Panc1 (cell line): ENCODE results near the gene RAC2. TPM values are rescaled to one million over a fixed set of nuclear protein-coding genes. Genes with fewer than 3 reads are reported as not detected.

Source experiments
- ATAC-seq: fragments of 200-7000 bp; cut with Tn5 transposase; 2 replicates; pipeline ENCODE4 v1.9.1; 2020; ENCODE audit warnings: mild to moderate bottlenecking, moderate library complexity
- BruUV-seq: library from RNA; stranded (reverse); fragments of 400-500 nt; replicated peaks from 2 replicates; lab custom pipeline; 2021; lab: Mats Ljungman, UMichigan
- CTCF ChIA-PET: fragments of 300-600 bp; sonication (Branson Sonifier 250); formaldehyde crosslinking; loops from one replicate; lab custom pipeline; 2022; ENCODE audit warnings: antibody characterized with exemption; lab: Charles Lee
- POLR2A ChIA-PET: fragments of 300-600 bp; sonication (Branson Sonifier 250); formaldehyde crosslinking; loops from one replicate; lab custom pipeline; 2022; ENCODE audit warnings: antibody characterized with exemption; lab: Charles Lee
- DNase-seq: peaks from one replicate; pipeline ENCODE4 v3.0.0-alpha.2; 2010; ENCODE audit warnings: low read depth, low spot score
- H3K27ac ChIP-seq: 2 replicates; pipeline ENCODE4 v1.5.1; 2011; ENCODE audit warnings: mild to moderate bottlenecking, low read length, inconsistent platforms
- H3K27me3 ChIP-seq: fragments of 200-500 bp; sonication (Bioruptor generic); 2 replicates; pipeline ENCODE4 v1.6.0; 2014; ENCODE audit warnings: low read length, inconsistent platforms; ENCODE audit not compliant: control insufficient read depth, insufficient read depth
- H3K36me3 ChIP-seq: fragments of 200-500 bp; sonication (Bioruptor generic); 2 replicates; pipeline ENCODE4 v1.5.1; 2014; ENCODE audit warnings: inconsistent platforms, mild to moderate bottlenecking, low read length, moderate library complexity; ENCODE audit not compliant: control insufficient read depth, insufficient read depth
- H3K4me1 ChIP-seq: 2 replicates; pipeline ENCODE4 v1.5.1; 2011; ENCODE audit warnings: inconsistent platforms, mild to moderate bottlenecking, low read length, moderate library complexity; ENCODE audit not compliant: control insufficient read depth, insufficient read depth
- H3K4me3 ChIP-seq, 2 experiments: 2 replicates each; pipeline ENCODE4 v1.5.1; 2011 to 2012; ENCODE audit warnings: low read depth in 2 of 2, low read length in 2 of 2, mild to moderate bottlenecking in 2 of 2, inconsistent platforms in 1 of 2, moderate library complexity in 1 of 2
- H3K9me3 ChIP-seq: fragments of 200-500 bp; sonication (Bioruptor generic); 2 replicates; pipeline ENCODE4 v1.5.1; 2014; ENCODE audit warnings: low read depth, mild to moderate bottlenecking, inconsistent platforms, low read length, moderate library complexity; ENCODE audit not compliant: control insufficient read depth, insufficient read depth
- CTCF ChIP-seq: fragments of 450-650 bp; IDR thresholded peaks from 2 replicates; pipeline ENCODE4 v1.5.1; 2017; ENCODE audit warnings: mild to moderate bottlenecking
- POLR2AphosphoS5 ChIP-seq: IDR thresholded peaks from 2 replicates; pipeline ENCODE4 v1.6.1; 2012; ENCODE audit warnings: mild to moderate bottlenecking, low read depth, low read length, moderate library complexity
- REST ChIP-seq, 2 experiments: IDR thresholded peaks; 2 replicates each; pipeline ENCODE4 v1.6.1; 2011 to 2012; ENCODE audit warnings: low read depth in 2 of 2, control low read depth in 1 of 2, low read length in 1 of 2, mild to moderate bottlenecking in 1 of 2, moderate library complexity in 1 of 2; ENCODE audit not compliant: insufficient read depth in 1 of 2
- SIN3A ChIP-seq: IDR thresholded peaks from 2 replicates; pipeline ENCODE4 v1.6.1; 2012; ENCODE audit warnings: low read depth, mild to moderate bottlenecking, low read length, moderate library complexity, borderline replicate concordance; ENCODE audit not compliant: insufficient read depth
- TCF7L2 ChIP-seq: IDR thresholded peaks from 2 replicates; pipeline ENCODE4 v1.6.1; 2011; ENCODE audit warnings: mild to moderate bottlenecking, low read depth, low read length, inconsistent platforms
- in situ Hi-C: cut with HindIII; loops from 2 replicates; pipeline ENCODE4 v1.10.0; 2016; ENCODE audit warnings: low sequenced_read_pairs, low pct_unique_long_range_greater_than_20kb
- intact Hi-C: fragments of 100-400 bp; cut with micrococcal nuclease; formaldehyde crosslinking; loops from one replicate; pipeline ENCODE4 v1.10.0; 2022; ENCODE audit not compliant: unreplicated experiment
- total RNA-seq: library from RNA; stranded (reverse); gene quantifications from one replicate; pipeline ENCODE4 v1.2.1, GENCODE V29; 2021; ENCODE audit not compliant: unreplicated experiment

The RAC2 gene
- total RNA-seq, 1 experiment from 2014 or later: 1.5 TPM

- no peak overlapping the region for H3K4me3 ChIP-seq
- no peaks in the 10 kb centered on the region for H3K9me3 ChIP-seq
- CTCF ChIA-PET: no interaction called here
- no peak for TF ChIP-seq CTCF
- TF ChIP-seq POLR2AphosphoS5: no peak
- TF ChIP-seq TCF7L2: no peak
- no peak for TF ChIP-seq REST (IDR thresholded peaks at IDR 0.05; ENCODE audit: insufficient read depth in 1 of 2, low read depth in 2 of 2, low read length in 1 of 2)
- no peak for TF ChIP-seq SIN3A
- intact Hi-C loops: no loop called here
- DNase-seq: no peak
- no peaks in the 10 kb centered on the region for H3K4me1 ChIP-seq
- no peaks in the 10 kb centered on the region for H3K27me3 ChIP-seq
- POLR2A ChIA-PET: no interaction called here
- ATAC-seq: no peak
- BruUV-seq: no TSS peak
- no peaks in the 10 kb centered on the region for H3K36me3 ChIP-seq
- no peak overlapping the region for H3K27ac ChIP-seq
- in situ Hi-C loops: no loop called here
Measured at GRCh38 chr22:37280718-37281117, 36.6 kb upstream of the RAC2 start.

- DNase-seq: no peak
- Histone ChIP-seq H3K27ac (no peak overlapping the region), H3K4me1 (no peaks in the 10 kb centered on the region), H3K4me3 (no peak overlapping the region), H3K36me3 (no peaks in the 10 kb centered on the region), H3K9me3 (no peaks in the 10 kb centered on the region), H3K27me3 (no peaks in the 10 kb centered on the region)
- POLR2A ChIA-PET: no interaction called here
- CTCF ChIA-PET: no interaction called here
- no peak for ATAC-seq
- no TSS peak for BruUV-seq
- TF ChIP-seq CTCF (no peak), TCF7L2 (no peak), REST (IDR thresholded peaks at IDR 0.05; ENCODE audit: insufficient read depth in 1 of 2, low read depth in 2 of 2, low read length in 1 of 2) (no peak), SIN3A (no peak), POLR2AphosphoS5 (no peak)
- in situ Hi-C loops: no loop called here
- intact Hi-C loops: no loop called here
Measured at GRCh38 chr22:37279331-37280181, 35.5 kb upstream of the RAC2 start.
